HepG2 (cell line): ENCODE data around the gene DDR2. TPM values are rescaled to one million over a fixed set of nuclear protein-coding genes. Genes with fewer than 3 reads are reported as not detected.

Source experiments
- ATAC-seq: fragments of 200-7000 bp; cut with Tn5 transposase; 3 replicates; pipeline ENCODE4 v1.9.1; 2020; ENCODE audit warnings: mild to moderate bottlenecking, moderate library complexity
- BruUV-seq: library from RNA; stranded (reverse); fragments of 400-500 nt; replicated peaks from 2 replicates; lab custom pipeline; 2021; lab: Mats Ljungman, UMichigan
- CTCF ChIA-PET: fragments of 300-600 bp; formaldehyde crosslinking; extraction: SDS; loops from one replicate; lab custom pipeline; 2021; ENCODE audit warnings: low total read pairs, inconsistent platforms, low intra/inter-chr PET ratio; lab: Yijun Ruan, JAX
- POLR2A ChIA-PET: fragments of 350-600 bp; sonication (Branson Sonifier 250); formaldehyde crosslinking; loops from one replicate; lab custom pipeline; 2020; ENCODE audit warnings: antibody characterized with exemption, inconsistent platforms; lab: Yijun Ruan, JAX
- DNase-seq: peaks from one replicate; pipeline ENCODE4 v3.0.0-alpha.2; 2015; ENCODE audit warnings: low spot score
- FAIRE-seq: peaks from 3 replicates; lab custom pipeline; 2011; peaks lifted over from hg19 to GRCh38; lab: Jason Lieb, UNC
- H2AFZ ChIP-seq: one replicate; pipeline ENCODE4 v1.6.1; 2011; ENCODE audit warnings: low read length, inconsistent platforms
- H3K27ac ChIP-seq: fragments of 300-600 bp; 3 replicates; pipeline ENCODE4 v1.8.0; 2011; ENCODE audit warnings: mixed run types, mild to moderate bottlenecking, mixed read lengths, low read length, inconsistent platforms; ENCODE audit not compliant: insufficient read depth; ENCODE audit errors: extremely low read length
- H3K27me3 ChIP-seq, 2 experiments: fragments of 200-600 bp in 1 of 2; 2 replicates in 1 of 2; 3 replicates in 1 of 2; pipeline versions ENCODE4 v1.6.0 to v1.8.0; 2011; ENCODE audit warnings: low read length in 2 of 2, mild to moderate bottlenecking in 2 of 2, moderate library complexity in 2 of 2, inconsistent platforms in 1 of 2; ENCODE audit not compliant: insufficient read depth in 2 of 2, control insufficient read depth in 1 of 2
- H3K36me3 ChIP-seq, 2 experiments: fragments of 200-600 bp in 1 of 2; replicated peaks in 1 of 2; 2 replicates in 1 of 2; 3 replicates in 1 of 2; pipeline versions ENCODE4 v1.5.1 to v1.8.0; 2011; ENCODE audit warnings: low read length in 2 of 2, inconsistent platforms in 1 of 2; ENCODE audit not compliant: insufficient read depth in 2 of 2, control insufficient read depth in 1 of 2
- H3K4me1 ChIP-seq: 2 replicates; pipeline ENCODE4 v1.5.1; 2012; ENCODE audit warnings: low read length, inconsistent platforms; ENCODE audit not compliant: insufficient read depth
- H3K4me2 ChIP-seq: 2 replicates; pipeline ENCODE4 v1.6.0; 2011; ENCODE audit warnings: low read depth, low read length, inconsistent platforms
- H3K4me3 ChIP-seq, 3 experiments: fragments of 200-600 bp in 1 of 3; sonication (generic), shearing (Covaris generic) in 1 of 3; replicated peaks in 1 of 3; 2 replicates each; pipeline ENCODE4 v1.5.1; 2011 to 2016; ENCODE audit warnings: low read length in 3 of 3, inconsistent platforms in 2 of 3, low read depth in 2 of 3, mild to moderate bottlenecking in 2 of 3, control low read depth in 1 of 3, mixed read lengths in 1 of 3; ENCODE audit not compliant: insufficient read depth in 1 of 3
- H3K79me2 ChIP-seq: one replicate; pipeline ENCODE4 v1.6.1; 2011; ENCODE audit warnings: low read length, inconsistent platforms; ENCODE audit not compliant: insufficient read depth
- H3K9ac ChIP-seq: 2 replicates; pipeline ENCODE4 v1.6.0; 2011; ENCODE audit warnings: mild to moderate bottlenecking, low read depth, low read length, inconsistent platforms; ENCODE audit not compliant: insufficient read depth
- H3K9me3 ChIP-seq: 2 replicates; pipeline ENCODE4 v1.5.1; 2012; ENCODE audit warnings: mild to moderate bottlenecking, low read length
- H4K20me1 ChIP-seq: 2 replicates; pipeline ENCODE4 v1.6.0; 2011; ENCODE audit warnings: inconsistent platforms, mild to moderate bottlenecking, low read length, moderate library complexity; ENCODE audit not compliant: insufficient read depth
- CREB3 ChIP-seq: sonication (generic); formaldehyde crosslinking; IDR thresholded peaks from 2 replicates; pipeline ENCODE4 v1.5.0; 2020; ENCODE audit warnings: missing genetic modification reagents
- MYNN ChIP-seq: sonication (generic); formaldehyde crosslinking; IDR thresholded peaks from 2 replicates; pipeline ENCODE4 v1.4.0; 2020; ENCODE audit warnings: mild to moderate bottlenecking, low read depth, missing genetic modification reagents
- NFE2 ChIP-seq: sonication (generic); formaldehyde crosslinking; IDR thresholded peaks from 2 replicates; pipeline ENCODE4 v1.4.0; 2020; ENCODE audit warnings: missing genetic modification reagents
- SIN3A ChIP-seq: IDR thresholded peaks from 2 replicates; pipeline ENCODE4 v1.6.1; 2011; ENCODE audit warnings: low read depth, mild to moderate bottlenecking, control low read depth, low read length, borderline replicate concordance
- U2AF1 ChIP-seq: fragments of 200-400 bp; formaldehyde crosslinking; optimal IDR thresholded peaks from 2 replicates; pipeline ENCODE3; 2017; ENCODE audit warnings: mild to moderate bottlenecking, low read depth, low read length
- ZEB1 ChIP-seq: IDR thresholded peaks from 2 replicates; pipeline ENCODE4 v1.6.1; 2012; ENCODE audit warnings: mild to moderate bottlenecking, low read depth, inconsistent platforms; ENCODE audit not compliant: insufficient replicate concordance
- ZFYVE20 ChIP-seq: sonication (generic); formaldehyde crosslinking; IDR thresholded peaks from 2 replicates; pipeline ENCODE4 v1.8.0; 2023; ENCODE audit warnings: low read depth, mild to moderate bottlenecking, moderate library complexity, missing genetic modification reagents, borderline replicate concordance
- ZNF543 ChIP-seq: sonication (generic); formaldehyde crosslinking; IDR thresholded peaks from 2 replicates; pipeline ENCODE4 v1.4.0; 2020; ENCODE audit warnings: mild to moderate bottlenecking, missing genetic modification reagents
- WGBS: methylation state at CpG from one replicate; pipeline ENCODE4 v1.1.6; 2017; ENCODE audit warnings: low lambda C conversion rate; 5-methylcytosine and 5-hydroxymethylcytosine counted together
- in situ Hi-C: cut with HindIII; loops from 2 replicates; pipeline ENCODE4 v1.10.0; 2017; ENCODE audit warnings: low pct_unique_long_range_greater_than_20kb; ENCODE audit not compliant: extremely low pct_ligation_motif_present
- intact Hi-C: fragments of 100-400 bp; cut with micrococcal nuclease; formaldehyde crosslinking; loops from one replicate; pipeline ENCODE4 v1.10.0; 2022; ENCODE audit not compliant: unreplicated experiment
- polyA plus RNA-seq, 8 experiments: library from polyadenylated mRNA; depleted of rRNA in 3 of 8; stranded (reverse) in 7 of 8; unstranded in 1 of 8; fragments of >200 nt; fragmentation: Illumina TruSeq in 4 of 8; extraction: Trizol in 4 of 8; gene quantifications; 2 replicates each; pipeline versions ENCODE4 v1.2.1 to v1.2.3, GENCODE V29; 2011 to 2016; ENCODE audit warnings: low read depth in 4 of 8, missing spikeins in 1 of 8, mixed read lengths in 1 of 8; ENCODE audit not compliant: insufficient read depth in 1 of 8
- total RNA-seq, 5 experiments: library from RNA; depleted of rRNA; stranded (reverse); fragments of >200 nt; fragmentation: Illumina TruSeq; extraction: Trizol; gene quantifications; 2 replicates each; pipeline ENCODE4 v1.2.3, GENCODE V29; 2016; ENCODE audit warnings: low read depth in 1 of 5
- TF ChIP-seq, protein P1 (sequence below): sonication (generic); formaldehyde crosslinking; IDR thresholded peaks from 2 replicates; pipeline ENCODE4 v1.4.0; 2020; ENCODE audit warnings: missing genetic modification reagents
- TF ChIP-seq, protein P2 (sequence below): sonication (generic); formaldehyde crosslinking; IDR thresholded peaks from 2 replicates; pipeline ENCODE4 v1.5.1; 2020; ENCODE audit warnings: mild to moderate bottlenecking, missing genetic modification reagents, borderline replicate concordance
- TF ChIP-seq, protein P3 (sequence below): sonication (generic); formaldehyde crosslinking; IDR thresholded peaks from 2 replicates; pipeline ENCODE4 v1.4.0; 2020; ENCODE audit warnings: missing genetic modification reagents

DDR2 gene
- total and polyA plus RNA-seq, 2 of the 13 experiments (the other 11 are each of a cell fraction or from before 2014, with no cell fraction given): 0.36 to 0.38 TPM

GRCh38 chr1:162656266-162656665, 24.0 kb downstream of the DDR2 start:
- in situ Hi-C loops (no loop called here), intact Hi-C loops (no loop called here)
- Histone ChIP-seq H3K27ac (no peak overlapping the region), H3K4me3 (no peak overlapping the region), H3K79me2 (no peaks in the 10 kb centered on the region), H3K4me1 (no peaks in the 10 kb centered on the region), H3K27me3 (no peaks in the 10 kb centered on the region), H3K4me2 (no peak overlapping the region), H3K9me3 (no peaks in the 10 kb centered on the region), H4K20me1 (no peaks in the 10 kb centered on the region), H3K9ac (no peak overlapping the region), H2AFZ (no peak overlapping the region), H3K36me3 (no peaks in the 10 kb centered on the region)
- CTCF ChIA-PET: no interaction called here
- TF ChIP-seq U2AF1: no peak
- no peak for TF ChIP-seq MYNN (CRISPR knock-in tag)
- TF ChIP-seq ZFYVE20: no peak
- TF ChIP-seq, protein P1, sequence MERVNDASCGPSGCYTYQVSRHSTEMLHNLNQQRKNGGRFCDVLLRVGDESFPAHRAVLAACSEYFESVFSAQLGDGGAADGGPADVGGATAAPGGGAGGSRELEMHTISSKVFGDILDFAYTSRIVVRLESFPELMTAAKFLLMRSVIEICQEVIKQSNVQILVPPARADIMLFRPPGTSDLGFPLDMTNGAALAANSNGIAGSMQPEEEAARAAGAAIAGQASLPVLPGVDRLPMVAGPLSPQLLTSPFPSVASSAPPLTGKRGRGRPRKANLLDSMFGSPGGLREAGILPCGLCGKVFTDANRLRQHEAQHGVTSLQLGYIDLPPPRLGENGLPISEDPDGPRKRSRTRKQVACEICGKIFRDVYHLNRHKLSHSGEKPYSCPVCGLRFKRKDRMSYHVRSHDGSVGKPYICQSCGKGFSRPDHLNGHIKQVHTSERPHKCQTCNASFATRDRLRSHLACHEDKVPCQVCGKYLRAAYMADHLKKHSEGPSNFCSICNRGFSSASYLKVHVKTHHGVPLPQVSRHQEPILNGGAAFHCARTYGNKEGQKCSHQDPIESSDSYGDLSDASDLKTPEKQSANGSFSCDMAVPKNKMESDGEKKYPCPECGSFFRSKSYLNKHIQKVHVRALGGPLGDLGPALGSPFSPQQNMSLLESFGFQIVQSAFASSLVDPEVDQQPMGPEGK (CRISPR knock-in tag): no peak
- TF ChIP-seq NFE2 (CRISPR knock-in tag): no peak
- no peak for TF ChIP-seq CREB3
- no peak for TF ChIP-seq SIN3A
- no peak for TF ChIP-seq ZNF543 (CRISPR knock-in tag)
- TF ChIP-seq ZEB1: no peak
- TF ChIP-seq, protein P2, sequence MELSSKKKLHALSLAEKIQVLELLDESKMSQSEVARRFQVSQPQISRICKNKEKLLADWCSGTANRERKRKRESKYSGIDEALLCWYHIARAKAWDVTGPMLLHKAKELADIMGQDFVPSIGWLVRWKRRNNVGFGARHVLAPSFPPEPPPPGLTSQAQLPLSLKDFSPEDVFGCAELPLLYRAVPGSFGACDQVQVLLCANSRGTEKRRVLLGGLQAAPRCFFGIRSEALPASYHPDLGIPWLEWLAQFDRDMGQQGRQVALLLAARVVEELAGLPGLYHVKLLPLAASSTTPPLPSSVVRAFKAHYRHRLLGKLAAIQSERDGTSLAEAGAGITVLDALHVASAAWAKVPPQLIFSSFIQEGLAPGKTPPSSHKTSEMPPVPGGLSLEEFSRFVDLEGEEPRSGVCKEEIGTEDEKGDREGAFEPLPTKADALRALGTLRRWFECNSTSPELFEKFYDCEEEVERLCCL (CRISPR knock-in tag): no peak
- TF ChIP-seq, protein P3, sequence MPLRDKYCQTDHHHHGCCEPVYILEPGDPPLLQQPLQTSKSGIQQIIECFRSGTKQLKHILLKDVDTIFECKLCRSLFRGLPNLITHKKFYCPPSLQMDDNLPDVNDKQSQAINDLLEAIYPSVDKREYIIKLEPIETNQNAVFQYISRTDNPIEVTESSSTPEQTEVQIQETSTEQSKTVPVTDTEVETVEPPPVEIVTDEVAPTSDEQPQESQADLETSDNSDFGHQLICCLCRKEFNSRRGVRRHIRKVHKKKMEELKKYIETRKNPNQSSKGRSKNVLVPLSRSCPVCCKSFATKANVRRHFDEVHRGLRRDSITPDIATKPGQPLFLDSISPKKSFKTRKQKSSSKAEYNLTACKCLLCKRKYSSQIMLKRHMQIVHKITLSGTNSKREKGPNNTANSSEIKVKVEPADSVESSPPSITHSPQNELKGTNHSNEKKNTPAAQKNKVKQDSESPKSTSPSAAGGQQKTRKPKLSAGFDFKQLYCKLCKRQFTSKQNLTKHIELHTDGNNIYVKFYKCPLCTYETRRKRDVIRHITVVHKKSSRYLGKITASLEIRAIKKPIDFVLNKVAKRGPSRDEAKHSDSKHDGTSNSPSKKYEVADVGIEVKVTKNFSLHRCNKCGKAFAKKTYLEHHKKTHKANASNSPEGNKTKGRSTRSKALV (CRISPR knock-in tag): no peak
- POLR2A ChIA-PET: no interaction called here
- WGBS: 73% methylated on average over 1 of the region's 1 CpG
- BruUV-seq: no TSS peak
- ATAC-seq: no peak
- no peak for DNase-seq
- FAIRE-seq: no peak
